GM21423 (cell line): Measurements from ENCODE around the gene SLC36A1.
A peak's percentile ranks its signal among the peaks of the same experiment; 100 is the strongest.
"Not testable (repeated sequence)": the region's sequence is repeated elsewhere in the genome, so short reads cannot be mapped to it uniquely, and the experiment has no call there.

Source experiments
- ATAC-seq: cut with Tn5 transposase; IDR thresholded peaks from one replicate; pipeline ENCODE4 v1.9.1; 2021; ENCODE audit warnings: mild to moderate bottlenecking, moderate library complexity; ENCODE audit not compliant: unreplicated experiment

The SLC36A1 gene

GRCh38 chr5:151447174-151448037, at the start of gene SLC36A1:
SLC36A1 (plus strand) TSS chr5:151447603; CDS start chr5:151458793, 11,190 bp downstream.
- peak; percentile 93 for ATAC-seq

GRCh38 chr5:151405334-151406160, 41.9 kb upstream of the SLC36A1 start:
- no peak for ATAC-seq

DNA sequence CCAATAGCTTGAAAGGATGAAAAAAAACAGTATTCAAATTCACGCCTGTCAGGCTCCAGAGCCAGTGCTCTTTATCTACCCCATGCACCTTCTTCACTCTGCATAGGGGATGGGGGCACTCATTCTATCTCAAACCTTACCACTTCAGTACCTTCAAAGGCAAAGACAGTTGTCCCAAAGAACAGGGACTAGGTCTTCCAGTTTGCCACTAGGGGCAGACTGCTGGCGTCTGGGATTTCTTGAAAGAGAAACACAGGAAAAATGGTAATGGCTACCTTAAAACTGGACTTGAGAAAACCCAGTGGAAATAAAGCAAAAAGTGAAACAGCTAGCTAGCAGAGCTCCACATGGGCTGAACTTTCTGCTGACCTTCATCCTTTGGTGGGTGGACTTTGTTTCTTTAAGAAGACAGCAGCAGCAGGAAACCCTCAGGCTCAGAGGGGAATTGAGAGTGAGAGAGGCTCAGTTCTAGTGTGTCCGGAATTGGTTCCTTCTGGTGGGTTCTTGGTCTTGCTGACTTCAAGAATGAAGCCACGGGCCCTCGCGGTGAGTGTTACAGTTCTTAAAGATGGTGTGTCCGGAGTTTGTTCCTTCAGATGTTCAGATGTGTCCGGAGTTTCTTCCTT, 41.0 kb upstream of the SLC36A1 start:
- ATAC-seq: no peak

GRCh38 chr5:151408591-151409230, 38.7 kb upstream of the SLC36A1 start:
- no peak for ATAC-seq

- ATAC-seq: no peak
These were observed 33.6 kb upstream of the SLC36A1 start for GRCh38 chr5:151413800-151414199.

DNA sequence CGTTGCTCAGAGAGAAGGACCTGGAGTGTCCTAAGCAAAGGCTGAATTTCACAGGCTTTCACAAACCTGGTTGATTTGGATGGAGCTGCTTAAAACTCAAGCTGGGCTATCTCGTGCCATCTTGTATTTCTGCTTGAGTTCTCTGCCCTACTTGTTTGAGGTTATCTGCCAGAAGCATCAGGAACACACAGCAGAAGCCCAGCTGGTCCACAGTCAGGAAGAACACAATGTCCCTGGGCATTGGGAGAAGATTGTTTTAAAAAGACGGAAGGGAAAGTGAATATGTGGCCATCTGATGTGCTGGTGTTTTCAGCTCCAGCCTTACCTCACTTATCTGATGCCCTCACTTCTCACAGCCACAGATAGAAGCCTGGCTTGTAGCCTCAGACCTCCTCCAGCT, 32.9 kb upstream of the SLC36A1 start:
- no peak for ATAC-seq

DNA sequence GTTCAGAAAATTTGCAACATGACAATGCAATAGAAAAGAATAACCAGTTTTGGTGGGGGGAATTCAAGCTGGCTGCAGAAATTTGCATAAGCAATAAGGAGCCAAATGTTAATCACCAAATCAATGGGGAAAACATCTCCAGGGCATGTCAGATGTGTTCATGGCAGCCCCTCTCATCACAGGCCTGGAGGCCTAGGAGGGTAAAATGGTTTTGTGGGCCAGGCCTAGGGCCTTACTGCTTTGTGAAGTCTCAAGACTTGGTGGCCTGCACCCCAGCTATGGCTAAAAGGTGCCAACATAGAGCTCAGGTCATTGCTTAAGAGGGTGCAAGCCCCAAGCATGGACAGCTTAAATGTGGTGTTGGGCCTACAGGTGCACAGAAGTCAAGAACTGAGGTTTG, 29.7 kb upstream of the SLC36A1 start:
- ATAC-seq: no peak

GRCh38 chr5:151420127-151420526, 27.3 kb upstream of the SLC36A1 start:
- ATAC-seq: no peak

DNA sequence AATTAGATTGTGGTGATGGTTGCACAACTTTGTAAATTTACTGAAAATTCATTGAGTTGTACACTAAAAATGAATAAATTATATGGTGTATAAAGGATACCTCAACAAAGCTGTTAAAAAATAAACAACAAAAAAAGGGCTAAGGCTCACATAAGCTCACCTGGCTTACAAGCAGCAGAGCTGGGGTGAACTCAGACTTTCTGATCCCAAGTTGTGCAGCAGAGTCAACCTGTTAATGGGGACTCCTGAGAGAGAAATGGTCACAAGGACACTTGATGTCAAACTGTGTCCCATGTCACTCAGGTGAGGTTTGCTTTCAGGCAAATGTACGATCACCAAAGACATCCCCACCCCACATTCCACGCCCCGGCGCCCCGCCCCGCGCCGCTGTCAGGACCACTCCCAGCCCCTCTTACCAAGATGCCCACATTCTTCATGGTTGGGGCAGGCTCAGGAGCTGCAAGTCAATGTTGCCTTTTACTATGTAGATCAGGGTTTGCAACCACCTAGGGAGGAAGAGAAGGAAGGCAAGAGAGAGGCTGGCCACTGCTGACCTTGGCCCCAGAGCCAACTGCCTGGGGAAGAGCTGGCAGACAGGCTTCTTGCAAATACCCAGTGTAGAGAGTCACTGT, 22.4 kb upstream of the SLC36A1 start:
- no peak for ATAC-seq

DNA sequence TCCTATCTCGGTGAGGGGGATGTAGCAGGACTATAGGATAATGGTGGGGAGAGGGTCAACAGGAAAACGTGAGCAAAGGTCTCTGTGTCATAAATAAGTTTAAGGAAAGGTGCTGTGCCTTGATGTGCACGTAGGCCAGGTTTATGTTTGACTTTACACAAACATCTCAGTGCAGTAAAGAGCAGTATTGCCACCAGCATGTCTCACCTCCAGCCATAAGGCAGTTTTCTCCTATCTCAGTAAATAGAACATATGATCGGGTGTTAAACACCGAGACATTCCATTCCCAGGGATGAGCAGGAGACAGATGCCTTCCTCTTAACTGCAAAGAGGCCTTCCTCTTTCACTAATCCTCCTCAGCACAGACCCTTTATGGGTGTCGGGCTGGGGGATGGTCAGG, 21.1 kb upstream of the SLC36A1 start:
- not testable (repeated sequence) for ATAC-seq

GRCh38 chr5:151427258-151427657, 20.1 kb upstream of the SLC36A1 start:
- ATAC-seq: peak; percentile 98

GRCh38 chr5:151430731-151431130, 16.7 kb upstream of the SLC36A1 start:
- ATAC-seq: no peak

- ATAC-seq: no peak
These were observed 15.7 kb upstream of the SLC36A1 start for GRCh38 chr5:151431666-151432065.

DNA sequence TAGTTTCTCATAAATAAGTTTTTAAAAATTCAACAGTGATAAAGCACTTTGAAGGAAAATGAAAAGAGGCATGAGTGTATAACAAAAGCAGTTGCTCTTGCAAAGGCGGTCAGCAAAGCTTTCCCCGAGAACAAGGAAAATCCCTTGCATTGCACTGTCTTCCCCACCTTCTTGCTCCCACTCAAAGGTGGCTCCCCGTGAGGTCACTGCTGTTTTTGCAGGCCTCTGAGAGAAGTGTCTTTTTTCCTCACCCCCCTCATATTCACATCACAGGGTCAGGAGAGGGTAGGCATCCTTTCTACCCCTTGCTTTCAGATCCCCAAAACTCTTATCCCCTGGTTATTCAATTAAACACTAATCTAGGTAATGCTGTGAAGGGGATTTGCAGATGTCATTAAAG, 15.2 kb upstream of the SLC36A1 start:
- no peak for ATAC-seq

DNA sequence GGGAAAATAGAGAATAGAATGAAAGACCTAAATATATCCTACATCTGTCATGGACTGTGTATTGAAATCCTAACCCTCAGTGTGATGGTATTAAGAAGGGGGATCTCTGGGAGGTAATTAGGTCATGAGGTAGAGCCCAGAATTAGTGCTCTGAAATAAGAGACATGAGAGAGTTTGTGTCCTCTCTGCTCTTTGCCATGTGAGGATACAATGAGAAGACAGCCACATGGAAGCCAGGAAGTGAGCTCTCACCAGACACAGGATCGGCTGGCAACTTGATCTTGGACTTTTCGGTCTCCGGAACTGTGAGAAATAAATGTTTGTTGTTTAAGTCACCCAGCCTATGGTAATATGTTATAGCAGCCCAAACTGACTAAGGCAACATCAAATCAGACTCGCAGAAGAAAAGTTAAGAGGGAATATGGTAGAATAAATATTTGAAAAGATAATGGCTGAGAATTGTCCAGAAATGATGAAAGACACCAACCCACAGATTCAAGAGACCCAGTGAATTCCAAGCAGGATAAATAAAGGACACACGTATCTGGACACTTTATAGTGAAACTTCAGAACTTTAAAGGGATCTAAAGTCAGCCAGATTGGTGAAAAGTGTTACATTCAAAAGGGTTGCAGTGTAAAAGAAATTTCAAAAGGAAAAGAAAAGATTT, 12.7 kb upstream of the SLC36A1 start:
- ATAC-seq: no peak

GRCh38 chr5:151448038-151448985, 909 bp downstream of the SLC36A1 start:
- ATAC-seq: peak; percentile 8

GRCh38 chr5:151449297-151449696, 1.9 kb downstream of the SLC36A1 start:
- ATAC-seq: no peak

GRCh38 chr5:151449839-151450238, 2.4 kb downstream of the SLC36A1 start:
- ATAC-seq: no peak

- no peak for ATAC-seq
These were observed 3.2 kb downstream of the SLC36A1 start for GRCh38 chr5:151450605-151451004.
